H1 (cell line): ENCODE results near the gene AK2. TPM values are rescaled to one million over a fixed set of nuclear protein-coding genes. Genes with fewer than 3 reads are reported as not detected.

Experiments
- CTCF ChIA-PET: fragments of 300-600 bp; sonication (Branson Sonifier 250); formaldehyde crosslinking; loops from one replicate; lab custom pipeline; 2021; ENCODE audit not compliant: partially characterized antibody; lab: Charles Lee
- POLR2A ChIA-PET: fragments of 300-600 bp; sonication (Branson Sonifier 250); formaldehyde crosslinking; loops from one replicate; lab custom pipeline; 2021; ENCODE audit warnings: inconsistent platforms; ENCODE audit not compliant: partially characterized antibody; lab: Charles Lee
- DNase-seq, 2 experiments: peaks; one replicate each; pipeline versions ENCODE4 v3.0.0 to v3.0.0-alpha.2; 2010 to 2022; ENCODE audit warnings: low spot score in 2 of 2, low read depth in 1 of 2, mixed read lengths in 1 of 2
- FAIRE-seq: peaks from 2 replicates; lab custom pipeline; 2011; peaks lifted over from hg19 to GRCh38; lab: Jason Lieb, UNC
- H2AFZ ChIP-seq: 2 replicates; pipeline ENCODE4 v1.8.1; 2012; ENCODE audit warnings: low read length, inconsistent platforms
- H2AK5ac ChIP-seq: 2 replicates; pipeline ENCODE4 v1.6.1; 2013; ENCODE audit warnings: low read depth, low read length
- H2BK120ac ChIP-seq: replicated peaks from 2 replicates; pipeline ENCODE3; 2013; ENCODE audit warnings: low read depth, low read length, inconsistent platforms
- H2BK12ac ChIP-seq: 2 replicates; pipeline ENCODE4 v1.6.1; 2013; ENCODE audit warnings: low read depth, low read length
- H2BK15ac ChIP-seq: 2 replicates; pipeline ENCODE4 v1.6.1; 2013; ENCODE audit warnings: low read length
- H2BK20ac ChIP-seq: 2 replicates; pipeline ENCODE4 v1.6.1; 2013; ENCODE audit warnings: low read length
- H2BK5ac ChIP-seq: 2 replicates; pipeline ENCODE4 v1.6.1; 2013; ENCODE audit warnings: low read depth, low read length
- H3K14ac ChIP-seq: 2 replicates; pipeline ENCODE4 v1.6.1; 2013; ENCODE audit warnings: inconsistent platforms; ENCODE audit not compliant: insufficient read length
- H3K18ac ChIP-seq: 2 replicates; pipeline ENCODE4 v1.6.1; 2013; ENCODE audit warnings: low read length; ENCODE audit errors: extremely low read depth
- H3K23ac ChIP-seq: 2 replicates; pipeline ENCODE4 v1.6.1; 2013; ENCODE audit warnings: inconsistent platforms; ENCODE audit not compliant: insufficient read length
- H3K23me2 ChIP-seq: 2 replicates; pipeline ENCODE4 v1.6.1; 2013; ENCODE audit warnings: low read depth, low read length
- H3K27ac ChIP-seq: 2 replicates; pipeline ENCODE4 v1.6.1; 2011; ENCODE audit warnings: low read depth, low read length, inconsistent platforms
- H3K27me3 ChIP-seq, 4 experiments: replicated peaks in 1 of 4; 1 replicate in 1 of 4; 2 replicates in 3 of 4; pipeline versions ENCODE4 v1.6.1 to v1.8.1; 2011 to 2013; ENCODE audit warnings: low read length in 3 of 4, mild to moderate bottlenecking in 3 of 4, inconsistent platforms in 2 of 4, mixed read lengths in 2 of 4, moderate library complexity in 1 of 4; ENCODE audit not compliant: control insufficient read depth in 3 of 4, insufficient read depth in 3 of 4; ENCODE audit errors: extremely low read depth in 1 of 4
- H3K36me3 ChIP-seq, 4 experiments: 2 replicates each; pipeline versions ENCODE4 v1.6.1 to v1.8.1; 2011 to 2013; ENCODE audit warnings: mild to moderate bottlenecking in 4 of 4, low read length in 3 of 4, moderate library complexity in 2 of 4, control low read depth in 1 of 4, inconsistent platforms in 1 of 4; ENCODE audit not compliant: insufficient read depth in 4 of 4, control insufficient read depth in 2 of 4
- H3K4ac ChIP-seq: replicated peaks from 2 replicates; pipeline ENCODE3; 2013; ENCODE audit warnings: low read length, low read depth, mixed read lengths, inconsistent platforms; ENCODE audit not compliant: insufficient read length
- H3K4me1 ChIP-seq, 4 experiments: replicated peaks in 1 of 4; 1 replicate in 1 of 4; 2 replicates in 3 of 4; pipeline versions ENCODE4 v1.6.1 to v1.8.1; 2011 to 2013; ENCODE audit warnings: low read length in 3 of 4, inconsistent platforms in 2 of 4, mixed read lengths in 1 of 4; ENCODE audit not compliant: insufficient read depth in 4 of 4, control insufficient read depth in 3 of 4
- H3K4me2 ChIP-seq, 2 experiments: 2 replicates each; pipeline versions ENCODE4 v1.6.1 to v1.8.1; 2011 to 2013; ENCODE audit warnings: low read depth in 2 of 2, low read length in 2 of 2, control low read depth in 1 of 2, inconsistent platforms in 1 of 2, mild to moderate bottlenecking in 1 of 2; ENCODE audit not compliant: insufficient read depth in 1 of 2
- H3K4me3 ChIP-seq, 4 experiments: fragments of 200-600, 300-600 bp in 1 of 4; sonication (generic), shearing (Covaris generic), sonication (Bioruptor Twin) in 1 of 4; 2 replicates each; pipeline versions ENCODE4 v1.5.1 to v1.8.1; 2011 to 2016; ENCODE audit warnings: low read length in 4 of 4, low read depth in 3 of 4, control low read depth in 2 of 4, inconsistent platforms in 2 of 4, mild to moderate bottlenecking in 2 of 4, mixed read lengths in 1 of 4, moderate library complexity in 1 of 4; ENCODE audit not compliant: insufficient read depth in 2 of 4; ENCODE audit errors: extremely low read depth in 1 of 4
- H3K56ac ChIP-seq: replicated peaks from 2 replicates; pipeline ENCODE3; 2013; ENCODE audit warnings: low read depth, mild to moderate bottlenecking, mixed read lengths, low read length, inconsistent platforms; ENCODE audit not compliant: insufficient read length
- H3K79me1 ChIP-seq: 2 replicates; pipeline ENCODE4 v1.6.1; 2013; ENCODE audit warnings: low read depth, low read length, control low read depth
- H3K79me2 ChIP-seq, 2 experiments: 2 replicates each; pipeline versions ENCODE4 v1.6.1 to v1.8.1; 2012 to 2013; ENCODE audit warnings: low read length in 2 of 2, mild to moderate bottlenecking in 2 of 2, inconsistent platforms in 1 of 2; ENCODE audit not compliant: insufficient read depth in 2 of 2, control insufficient read depth in 1 of 2
- H3K9ac ChIP-seq, 4 experiments: replicated peaks in 1 of 4; 1 replicate in 1 of 4; 2 replicates in 3 of 4; pipeline versions ENCODE4 v1.6.1 to v1.8.1; 2011 to 2013; ENCODE audit warnings: low read depth in 3 of 4, low read length in 3 of 4, control low read depth in 2 of 4, mild to moderate bottlenecking in 2 of 4, moderate library complexity in 2 of 4, inconsistent platforms in 1 of 4; ENCODE audit errors: extremely low read depth in 1 of 4
- H3K9me3 ChIP-seq, 2 experiments: 2 replicates each; pipeline versions ENCODE4 v1.6.1 to v1.8.1; 2012 to 2013; ENCODE audit warnings: mild to moderate bottlenecking in 2 of 2, moderate library complexity in 2 of 2, control low read depth in 1 of 2, inconsistent platforms in 1 of 2, low read depth in 1 of 2, low read length in 1 of 2, mixed read lengths in 1 of 2; ENCODE audit not compliant: insufficient read depth in 2 of 2
- H4K20me1 ChIP-seq, 2 experiments: replicated peaks in 1 of 2; 2 replicates each; pipeline versions ENCODE3 to v1.8.1; 2011 to 2013; ENCODE audit warnings: inconsistent platforms in 2 of 2, low read length in 2 of 2, mild to moderate bottlenecking in 1 of 2; ENCODE audit not compliant: insufficient read depth in 2 of 2, control insufficient read depth in 1 of 2
- H4K5ac ChIP-seq: 2 replicates; pipeline ENCODE4 v1.6.1; 2013; ENCODE audit warnings: low read length, low read depth, mixed read lengths, inconsistent platforms; ENCODE audit not compliant: insufficient read length
- H4K8ac ChIP-seq: 2 replicates; pipeline ENCODE4 v1.8.0; 2013; ENCODE audit warnings: mild to moderate bottlenecking, moderate library complexity, low read length, inconsistent platforms; ENCODE audit not compliant: insufficient read depth; ENCODE audit errors: extremely low read depth
- H4K91ac ChIP-seq: replicated peaks from 2 replicates; pipeline ENCODE3; 2013; ENCODE audit warnings: low read length, mixed read lengths, inconsistent platforms; ENCODE audit not compliant: insufficient read length
- MAFK ChIP-seq: IDR thresholded peaks from 2 replicates; pipeline ENCODE4 v1.6.1; 2012; ENCODE audit warnings: low read depth, mild to moderate bottlenecking, improper control_type of control experiment, low read length
- NANOG ChIP-seq: IDR thresholded peaks from 2 replicates; pipeline ENCODE4 v1.6.1; 2011; ENCODE audit warnings: low read length, low read depth, mild to moderate bottlenecking, inconsistent platforms; ENCODE audit not compliant: insufficient read depth, poor library complexity, severe bottlenecking
- SAP30 ChIP-seq: fragments of 300-600 bp; sonication (generic); IDR thresholded peaks from 2 replicates; pipeline ENCODE4 v1.7.1; 2012; ENCODE audit warnings: low read length, moderate library complexity, mild to moderate bottlenecking, inconsistent platforms; ENCODE audit not compliant: insufficient read depth, insufficient replicate concordance
- YY1 ChIP-seq: IDR thresholded peaks from 2 replicates; pipeline ENCODE4 v1.6.1; 2011; ENCODE audit warnings: low read depth, mild to moderate bottlenecking, low read length
- WGBS, 2 experiments: shearing (Covaris generic) in 1 of 2; methylation state at CpG; one replicate each; pipeline versions ENCODE4 v1.1.6 to v1.1.7; 2013 to 2015; ENCODE audit warnings: low lambda C conversion rate in 2 of 2, mixed read lengths in 2 of 2, inconsistent platforms in 1 of 2, low coverage in 1 of 2, missing lambda C conversion rate in 1 of 2; ENCODE audit not compliant: insufficient replicate concordance in 2 of 2, insufficient coverage in 1 of 2, insufficient read length in 1 of 2; ENCODE audit errors: extremely low coverage in 1 of 2, missing lambda C conversion rate in 1 of 2; 5-methylcytosine and 5-hydroxymethylcytosine counted together
- polyA plus RNA-seq, 7 experiments: library from polyadenylated mRNA; depleted of rRNA in 3 of 7; stranded (reverse) in 5 of 7; unstranded in 2 of 7; fragments of >200 nt in 5 of 7; fragments of 200-250 nt in 2 of 7; gene quantifications; 1 replicate in 5 of 7; 2 replicates in 1 of 7; 4 replicates in 1 of 7; pipeline versions ENCODE4 v1.2.1 to v1.2.3, GENCODE V29; 2011 to 2013; ENCODE audit warnings: missing spikeins in 2 of 7, mixed read lengths in 2 of 7
- total RNA-seq: library from RNA; stranded (reverse); fragmentation: NEBNext Ultra II Directional; extraction: Animal tissue kit (Norgen Biotek cat#: 25700); gene quantifications from 2 replicates; pipeline ENCODE4 v1.2.1, GENCODE V29; 2021
- TF ChIP-seq, protein P1 (sequence below): IDR thresholded peaks from 2 replicates; pipeline ENCODE4 v1.6.1; 2011; ENCODE audit warnings: low read length, improper control_type of control experiment

The AK2 gene
- total and polyA plus RNA-seq, 2 of the 8 experiments (the other 6 are each of a cell fraction or from before 2014, with no cell fraction given), result 92.3 to 137 TPM

DNA sequence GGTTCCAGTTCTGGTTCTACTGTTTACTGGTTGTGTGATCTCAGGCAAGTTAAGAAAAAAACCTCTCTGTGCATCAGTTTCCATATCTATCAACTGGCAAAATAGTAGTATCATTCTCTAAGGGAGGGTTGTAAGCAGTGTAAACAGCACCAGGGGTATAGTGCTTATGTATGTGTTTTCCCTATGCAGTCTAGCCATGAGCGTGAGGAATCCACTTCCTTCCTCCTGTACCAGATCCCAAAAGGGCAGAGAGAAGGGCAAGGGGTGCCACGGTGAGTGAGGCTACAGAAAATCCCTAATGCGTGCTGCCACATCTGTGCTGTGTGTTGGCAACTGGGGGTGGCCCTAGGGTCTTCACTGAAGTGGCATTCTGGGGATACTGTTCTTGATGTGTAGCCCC is 53.7 kb downstream of the AK2 start:
- peak overlapping the region; percentile 5 for H4K91ac ChIP-seq
- H3K23ac ChIP-seq, result no peak overlapping the region
- H4K8ac ChIP-seq, result no peak overlapping the region
- H2AFZ ChIP-seq, result no peak overlapping the region
- no peaks in the 10 kb centered on the region for H3K36me3 ChIP-seq
- H4K5ac ChIP-seq, result no peak overlapping the region
- H2BK120ac ChIP-seq, result peak overlapping the region; percentile 56
- no peak overlapping the region for H3K9ac ChIP-seq
- POLR2A ChIA-PET, result interaction anchor here (2.0 kb wide), 1 partner anchor 10 kb away, joined by 11 read pairs; no protein-coding TSS in a partner anchor
- CTCF ChIA-PET, result interaction anchor here (1.1 kb wide), 1 partner anchor 14 kb away, joined by 5 read pairs; no protein-coding TSS in a partner anchor
- no peaks in the 10 kb centered on the region for H3K9me3 ChIP-seq
- no peaks in the 10 kb centered on the region for H4K20me1 ChIP-seq
- H3K79me2 ChIP-seq, result no peaks in the 10 kb centered on the region
- H2BK15ac ChIP-seq, result peak overlapping the region; percentile 67; the same call in 1 of the 2 replicates
- H3K79me1 ChIP-seq, result no peaks in the 10 kb centered on the region
- no peak overlapping the region for H3K4me2 ChIP-seq
- H2BK20ac ChIP-seq, result peak overlapping the region; percentile 24; the same call in 1 of the 2 replicates
- no peaks in the 10 kb centered on the region for H3K23me2 ChIP-seq
- 0 out of 2 replicates have a peak overlapping the region, but pooled peaks have one; percentile 47 for H2AK5ac ChIP-seq
- WGBS, 2 experiments, result 79% methylated on average over 3 of the region's 3 CpGs; no CpG with 5 or more reads in 1 of the 2 experiments
- H3K27ac ChIP-seq, result no peak overlapping the region
- H3K4ac ChIP-seq, result no peak overlapping the region
- H3K27me3 ChIP-seq, result peaks cover 0 to 2% (median 0%) of the 10 kb centered on the region in 4 experiments; a peak in 1 of 7 replicates
- H3K56ac ChIP-seq, result no peak overlapping the region
- H3K18ac ChIP-seq, result no peak overlapping the region
- no peak overlapping the region for H3K4me3 ChIP-seq
- DNase-seq (no peak), FAIRE-seq (no peak)
- H3K14ac ChIP-seq, result no peak overlapping the region
- peaks cover 8 to 20% (median 10%) of the 10 kb centered on the region in 4 experiments; a peak in 6 of 7 replicates for H3K4me1 ChIP-seq
- peak overlapping the region; percentile 72; the same call in 1 of the 2 replicates for H2BK12ac ChIP-seq
- no peak overlapping the region; the same call in 1 of the 2 replicates for H2BK5ac ChIP-seq
- TF ChIP-seq NANOG (no peak), SAP30 (no peak), YY1 (no peak), MAFK (no peak)
- TF ChIP-seq, protein P1, sequence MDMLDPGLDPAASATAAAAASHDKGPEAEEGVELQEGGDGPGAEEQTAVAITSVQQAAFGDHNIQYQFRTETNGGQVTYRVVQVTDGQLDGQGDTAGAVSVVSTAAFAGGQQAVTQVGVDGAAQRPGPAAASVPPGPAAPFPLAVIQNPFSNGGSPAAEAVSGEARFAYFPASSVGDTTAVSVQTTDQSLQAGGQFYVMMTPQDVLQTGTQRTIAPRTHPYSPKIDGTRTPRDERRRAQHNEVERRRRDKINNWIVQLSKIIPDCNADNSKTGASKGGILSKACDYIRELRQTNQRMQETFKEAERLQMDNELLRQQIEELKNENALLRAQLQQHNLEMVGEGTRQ, result no peak
